Dermis blood vessel endothelial cell (primary cell): Measurements from ENCODE around the gene PFDN5. TPM values are rescaled to one million over a fixed set of nuclear protein-coding genes. Genes with fewer than 3 reads are reported as not detected.
A peak's percentile ranks its signal among the peaks of the same experiment; 100 is the strongest.

Source experiments
- DNase-seq: peaks from one replicate; pipeline ENCODE4 v3.0.0; 2010
- total RNA-seq: library from RNA; depleted of rRNA; stranded (reverse); fragments of >200 nt; gene quantifications from 2 replicates; pipeline ENCODE4 v1.2.3, GENCODE V29; 2014

Gene PFDN5
- 185 and 491 TPM in 2 replicates for total RNA-seq

GRCh38 chr12:53295070-53295890 is at the start of gene PFDN5:
Gene PFDN5, plus strand, starts transcription at chr12:53295542. Its CDS starts 26 bp downstream, at chr12:53295568.
- DNase-seq = peak; percentile 96

- DNase-seq = peak; percentile 78
Measured at GRCh38 chr12:53251477-53252348, 43.6 kb upstream of the PFDN5 start.

GRCh38 chr12:53252349-53252916 is 42.9 kb upstream of the PFDN5 start:
- peak; percentile 19 for DNase-seq

GRCh38 chr12:53253298-53253697 is 42.0 kb upstream of the PFDN5 start:
- no peak for DNase-seq

- DNase-seq = no peak
Measured at GRCh38 chr12:53254816-53255545, 40.4 kb upstream of the PFDN5 start.

GRCh38 chr12:53255996-53256395 is 39.3 kb upstream of the PFDN5 start:
- no peak for DNase-seq

- peak; percentile 21 for DNase-seq
Measured at GRCh38 chr12:53258541-53259539, 36.5 kb upstream of the PFDN5 start.

- DNase-seq = no peak
Measured at GRCh38 chr12:53259891-53260290, 35.5 kb upstream of the PFDN5 start.

- DNase-seq = no peak
Measured at GRCh38 chr12:53265783-53266182, 29.6 kb upstream of the PFDN5 start.

- no peak for DNase-seq
Measured at GRCh38 chr12:53267306-53267998, 27.9 kb upstream of the PFDN5 start.

GRCh38 chr12:53267999-53268629 is 27.2 kb upstream of the PFDN5 start, which contains the start of gene ESPL1:
Gene ESPL1, plus strand, starts transcription at chr12:53268299. Its CDS starts 468 bp downstream, at chr12:53268767.
- peak; percentile 85 for DNase-seq

GRCh38 chr12:53268630-53269562 is 26.4 kb upstream of the PFDN5 start:
- peak; percentile 17 for DNase-seq

GRCh38 chr12:53274445-53274844 is 20.9 kb upstream of the PFDN5 start:
- DNase-seq = no peak

- no peak for DNase-seq
Measured at GRCh38 chr12:53276511-53276910, 18.8 kb upstream of the PFDN5 start.

GRCh38 chr12:53277981-53278380 is 17.4 kb upstream of the PFDN5 start:
- DNase-seq = no peak

GRCh38 chr12:53279283-53279869 is 16.0 kb upstream of the PFDN5 start:
- DNase-seq = no peak

- DNase-seq = no peak
Measured at GRCh38 chr12:53279888-53280498, 15.3 kb upstream of the PFDN5 start.

- DNase-seq = no peak
Measured at GRCh38 chr12:53286448-53286847, 8.9 kb upstream of the PFDN5 start.
